ENCODE results near the gene AK8. TPM values are rescaled to one million over a fixed set of nuclear protein-coding genes. Genes with fewer than 3 reads are reported as not detected.
"Not testable (repeated sequence)": the region's sequence is repeated elsewhere in the genome, so short reads cannot be mapped to it uniquely, and the experiment has no call there.

The AK8 gene
- total RNA-seq, 1 donor from 2014 or later, result 0.13 TPM

DNA sequence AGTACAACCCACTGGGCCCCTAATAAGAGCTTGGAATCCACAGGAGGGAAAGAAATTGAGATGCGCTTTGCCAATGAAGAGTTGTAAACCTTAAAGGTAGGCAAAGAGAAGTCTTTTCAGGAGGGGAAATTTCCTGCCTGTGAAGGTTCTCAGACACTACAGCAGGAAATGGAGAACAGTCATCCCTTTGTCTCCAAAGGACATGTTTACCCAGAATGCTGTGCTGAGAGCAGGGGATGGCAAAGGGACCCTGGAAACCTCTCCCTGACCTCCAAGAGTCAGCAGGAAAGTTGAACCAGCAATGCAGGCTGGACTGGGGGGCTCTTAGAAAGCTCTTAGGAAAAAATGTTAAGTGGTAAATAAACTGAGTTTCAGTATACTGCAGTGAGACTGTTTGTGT lies 103.2 kb downstream of the AK8 start:
- DNase-seq (ENCODE audit: low read depth), result no peak

DNA sequence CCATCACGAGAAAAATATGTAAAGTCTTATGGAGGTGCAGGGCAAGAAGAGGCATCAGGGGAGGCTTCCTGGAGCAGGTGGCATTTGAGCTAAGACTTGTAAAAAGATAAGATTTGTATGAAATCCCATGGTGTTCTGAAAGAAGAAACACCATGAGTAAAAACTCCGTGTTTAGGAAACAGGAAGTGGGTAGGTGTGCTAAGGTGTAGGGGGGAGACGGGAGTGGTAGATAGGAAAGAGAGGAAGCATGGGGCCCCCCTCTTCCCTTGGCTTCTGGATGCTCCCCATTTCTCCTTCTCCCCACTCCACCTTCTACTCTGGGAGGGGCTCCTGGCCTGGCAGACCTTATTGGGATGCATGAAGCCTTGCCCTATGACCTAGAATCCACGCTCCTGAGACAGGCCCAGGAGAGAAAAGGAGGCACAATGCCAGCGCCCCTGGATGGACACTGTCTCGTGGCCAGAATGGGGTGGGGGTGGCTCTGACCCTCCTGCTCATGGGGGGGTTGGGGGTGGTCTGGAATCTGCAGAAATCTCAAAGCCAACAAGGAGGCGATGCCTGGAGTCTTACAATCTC lies 104.2 kb downstream of the AK8 start:
- no peak for DNase-seq (ENCODE audit: low read depth)

DNA sequence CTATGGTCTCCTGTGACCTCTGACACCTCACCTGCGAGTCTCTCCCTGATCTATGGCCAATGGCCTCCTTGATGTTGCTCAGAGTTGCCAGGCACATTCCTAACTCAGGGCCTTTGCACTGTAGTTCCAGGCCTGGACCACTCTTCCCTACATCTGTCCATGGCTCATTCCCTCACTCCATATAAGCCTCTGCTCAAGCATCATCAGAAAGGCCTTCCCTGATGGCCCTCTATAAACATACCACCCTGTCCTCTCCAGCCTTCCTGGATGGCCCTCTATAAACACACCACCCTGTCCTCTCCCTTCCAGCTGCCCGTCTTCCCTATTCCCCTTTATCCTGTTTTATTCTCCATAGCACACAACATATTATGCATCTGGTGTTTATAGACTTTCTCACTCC lies 105.0 kb downstream of the AK8 start:
- DNase-seq (ENCODE audit: low read depth), result no peak

DNA sequence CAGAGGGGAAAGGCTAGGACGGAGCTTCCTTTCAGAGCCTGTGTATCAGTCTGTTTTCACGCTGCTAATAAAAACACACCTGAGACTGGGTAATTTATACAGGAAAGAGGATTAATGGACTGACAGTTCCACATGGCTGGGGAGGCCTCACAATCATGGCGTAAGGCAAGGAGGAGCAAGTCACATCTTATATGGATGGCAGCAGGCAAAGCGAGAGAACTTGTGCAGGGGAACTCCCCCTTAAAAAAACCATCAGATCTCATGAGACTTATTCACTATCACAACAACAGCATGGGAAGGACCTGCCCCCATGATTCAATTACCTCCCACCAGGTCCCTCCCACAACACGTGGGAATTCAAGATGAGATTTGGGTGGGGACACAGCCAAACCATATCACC lies 106.3 kb downstream of the AK8 start:
- not testable (repeated sequence) for DNase-seq (ENCODE audit: low read depth)

DNA sequence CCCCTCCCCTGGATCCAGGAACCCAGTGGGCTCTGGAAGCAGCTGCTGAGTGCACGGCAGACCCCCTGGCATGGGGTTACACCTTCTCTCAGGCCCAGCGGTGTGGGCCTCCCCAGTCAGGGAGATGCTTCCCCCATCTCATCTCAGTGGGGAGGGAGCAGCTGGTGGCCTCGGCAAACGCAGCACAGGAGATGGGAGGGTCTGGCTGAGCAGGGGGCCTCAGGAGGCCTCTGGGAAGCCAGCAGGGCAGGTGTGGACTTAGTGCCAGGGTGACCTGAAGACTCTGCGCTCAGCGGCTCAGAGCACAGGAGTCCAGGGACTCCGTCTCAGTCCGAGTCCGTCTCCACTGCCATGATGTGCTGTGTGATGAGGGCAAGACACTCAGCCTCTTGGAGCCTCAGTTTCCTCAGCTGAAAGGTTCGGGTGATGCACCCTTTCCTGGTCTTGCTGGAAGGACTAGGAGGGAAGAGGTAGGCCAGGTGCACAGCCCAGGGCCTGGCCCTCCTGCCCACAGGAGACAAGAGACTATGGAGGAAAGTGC lies 107.2 kb downstream of the AK8 start:
- DNase-seq (ENCODE audit: low read depth), result no peak

DNA sequence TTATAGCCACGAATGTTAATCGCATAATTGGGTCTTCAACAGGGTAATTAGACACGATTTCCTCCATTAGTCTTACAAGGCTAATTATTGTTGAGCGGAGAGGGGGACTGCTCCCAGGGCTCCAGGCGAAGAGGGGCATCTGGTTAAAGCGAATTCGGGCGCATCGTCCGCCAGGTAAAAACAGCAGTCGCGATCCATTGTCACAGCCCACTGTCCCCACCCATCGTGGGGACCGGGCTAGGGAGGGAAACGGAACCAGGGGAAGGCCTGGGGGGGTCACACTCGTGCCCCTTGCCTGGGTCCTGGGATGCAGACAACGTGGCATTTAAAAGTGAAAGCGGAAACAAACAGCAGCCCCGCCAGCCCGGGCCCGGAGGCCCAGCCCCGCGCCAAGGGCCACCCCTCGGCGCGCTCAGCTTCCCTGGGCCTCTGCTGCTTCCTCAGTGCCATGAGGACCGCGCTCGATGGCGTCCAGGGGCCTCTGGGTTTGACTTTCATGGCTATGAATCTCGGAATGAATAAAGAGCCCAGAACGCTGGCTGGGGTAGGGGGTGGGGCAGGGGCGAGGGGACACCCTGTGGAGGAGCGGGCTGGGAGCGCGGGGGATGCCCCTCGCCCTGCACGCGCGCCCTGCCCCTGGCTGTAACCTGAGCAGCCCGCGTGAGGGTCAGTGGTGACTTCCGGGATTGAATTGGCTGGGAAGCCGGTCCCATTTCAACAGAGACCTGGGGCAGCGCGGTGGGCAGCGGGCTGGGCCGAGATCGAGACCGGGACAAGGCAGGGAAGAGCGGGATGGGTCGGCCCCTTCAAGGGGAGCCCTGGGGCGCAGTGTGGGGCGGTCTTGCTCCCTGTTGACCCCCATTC lies 107.9 kb downstream of the AK8 start:
- DNase-seq (ENCODE audit: low read depth), result peak; percentile 41

DNA sequence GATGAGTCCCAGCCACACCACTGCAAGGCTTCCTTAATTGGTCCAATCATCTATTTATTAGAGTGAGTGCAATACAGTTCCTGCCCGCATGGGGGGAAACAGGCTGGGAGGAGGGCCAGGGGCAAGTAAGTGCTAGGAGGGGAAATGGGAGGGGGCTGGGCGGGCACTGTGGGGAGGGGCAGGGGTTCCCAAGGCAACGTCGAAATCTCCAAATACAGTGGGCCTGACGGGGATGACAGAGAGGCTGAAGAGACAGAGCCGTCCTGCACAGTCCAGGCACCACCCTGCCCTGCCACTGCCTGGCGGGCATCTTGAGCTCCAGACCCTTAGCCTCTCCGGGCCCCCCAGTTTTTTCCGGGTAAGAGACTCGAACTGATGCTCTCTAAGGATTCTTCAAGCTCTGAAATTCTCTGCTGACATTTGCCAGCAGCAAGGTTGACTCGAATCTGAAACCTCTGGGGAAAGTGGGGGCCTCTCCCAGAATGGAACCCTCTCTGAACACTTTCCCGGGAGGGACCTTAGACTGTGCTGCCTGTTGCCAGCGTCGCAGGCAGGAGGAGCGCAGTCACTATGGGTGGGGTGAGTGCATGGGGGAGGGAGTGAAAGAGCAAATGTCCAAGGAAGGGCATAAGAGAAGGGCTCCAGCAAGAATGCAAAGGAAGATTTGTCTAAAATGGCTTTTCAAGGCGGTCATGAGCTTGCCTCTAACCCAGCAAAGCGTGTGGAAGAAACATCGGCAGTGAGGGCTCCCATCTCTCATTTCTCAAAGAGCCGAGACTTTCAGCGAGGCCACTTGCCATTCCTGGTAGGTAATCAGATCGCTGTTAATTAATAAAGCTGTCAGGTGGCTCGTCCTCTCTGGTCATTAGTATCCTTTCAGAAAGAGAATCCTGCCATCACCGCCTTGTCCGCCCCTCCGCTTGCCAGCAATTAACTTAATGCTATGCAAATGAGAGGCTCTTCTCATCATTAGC lies 108.9 kb downstream of the AK8 start:
- DNase-seq (ENCODE audit: low read depth), result peak; percentile 42

DNA sequence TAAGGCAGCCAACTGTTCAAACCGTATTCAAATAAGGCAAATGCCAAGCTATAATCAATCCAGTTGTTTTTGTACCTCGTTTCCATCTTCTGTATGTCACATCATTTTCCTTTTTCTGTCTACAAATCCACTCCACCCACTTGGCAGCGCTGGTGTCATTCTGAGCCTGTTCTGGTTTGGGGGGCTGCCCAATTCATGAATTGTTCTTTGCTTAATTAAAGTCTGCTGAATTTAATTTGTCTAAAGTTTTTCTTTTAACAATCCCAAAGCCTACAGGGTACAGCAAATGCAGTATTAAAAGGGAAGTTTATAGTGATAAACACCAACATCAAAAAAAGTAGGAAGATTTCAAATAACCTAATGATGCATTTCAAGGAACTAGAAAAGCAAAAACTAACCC lies 114.5 kb downstream of the AK8 start:
- DNase-seq (ENCODE audit: low read depth), result no peak

DNA sequence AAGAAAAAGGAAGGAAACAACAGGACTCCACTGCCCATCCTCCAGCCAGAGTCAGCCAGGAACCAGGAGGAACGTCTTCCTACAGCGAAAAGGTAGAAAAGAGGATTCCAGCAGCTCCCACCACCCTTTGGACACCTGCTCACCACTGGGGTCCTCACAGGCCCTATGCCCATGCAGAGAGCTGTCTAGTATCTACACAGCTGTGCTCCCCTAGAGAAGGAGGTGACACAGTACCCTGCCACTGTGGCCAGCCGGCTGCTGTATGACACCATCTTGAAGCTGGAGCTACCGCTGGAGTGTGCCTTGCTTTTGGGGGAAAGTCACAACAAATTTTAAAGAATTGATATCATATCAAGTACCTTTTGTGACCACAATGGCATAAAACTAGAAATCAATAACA lies 115.2 kb downstream of the AK8 start:
- no peak for DNase-seq (ENCODE audit: low read depth)

DNA sequence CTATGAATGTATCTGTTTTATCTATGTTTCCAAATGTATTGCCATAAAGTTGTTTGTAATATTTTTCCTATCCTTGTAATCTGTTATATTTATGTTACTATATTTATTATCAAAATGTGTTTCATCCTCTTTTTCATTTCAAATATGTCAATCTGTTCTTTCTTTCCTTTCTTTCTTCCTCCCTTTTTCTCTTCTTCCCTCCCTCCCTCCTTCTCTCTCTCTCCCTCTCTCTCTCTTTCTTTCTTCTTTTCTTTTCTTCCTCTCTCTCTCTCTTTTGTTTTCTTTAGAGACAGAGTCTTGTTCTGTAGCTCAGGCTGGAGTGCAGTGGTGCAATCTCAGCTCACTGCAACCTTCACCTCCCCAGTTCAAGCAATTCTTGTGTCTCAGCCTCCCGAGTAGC lies 116.5 kb downstream of the AK8 start:
- no peak for DNase-seq (ENCODE audit: low read depth)

DNA sequence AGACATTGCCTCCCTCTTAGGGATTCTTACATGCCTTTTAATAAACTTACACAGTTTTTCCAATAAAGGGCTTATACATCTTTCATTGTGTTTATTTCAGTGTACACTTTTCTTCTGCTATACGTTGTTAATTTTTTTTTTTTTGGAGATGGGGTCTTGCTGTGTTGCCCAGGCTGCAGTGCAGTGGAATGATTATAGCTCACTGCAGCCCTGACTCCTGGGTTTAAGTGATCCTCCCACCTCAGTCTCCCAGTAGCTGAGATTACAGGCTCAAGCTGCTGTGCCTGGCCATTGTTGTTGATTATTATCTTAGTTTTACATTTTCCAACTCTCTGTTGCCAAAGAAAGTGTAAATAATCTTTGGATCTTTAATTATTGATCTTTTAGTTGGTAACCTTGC lies 118.0 kb downstream of the AK8 start:
- no peak for DNase-seq (ENCODE audit: low read depth)

DNA sequence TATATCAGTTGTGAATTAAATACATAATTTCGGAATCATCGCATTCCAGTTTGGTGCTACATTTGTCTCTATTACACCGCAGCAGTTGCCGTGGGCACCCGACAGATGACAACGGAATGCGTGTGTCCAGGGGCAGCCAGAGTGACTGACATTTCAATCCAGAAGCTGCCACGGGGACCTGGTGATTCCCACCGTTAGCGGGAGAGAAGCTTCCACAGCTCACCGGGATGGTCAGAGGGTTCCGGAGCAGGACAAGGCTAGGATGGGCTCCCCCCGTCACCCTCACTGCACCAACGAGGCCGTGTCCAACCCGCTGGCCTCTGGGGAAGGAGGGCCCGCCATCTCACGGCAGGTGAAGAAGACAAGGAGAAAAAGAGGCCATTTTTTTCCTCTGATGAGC lies 121.1 kb downstream of the AK8 start:
- no peak for DNase-seq (ENCODE audit: low read depth)

DNA sequence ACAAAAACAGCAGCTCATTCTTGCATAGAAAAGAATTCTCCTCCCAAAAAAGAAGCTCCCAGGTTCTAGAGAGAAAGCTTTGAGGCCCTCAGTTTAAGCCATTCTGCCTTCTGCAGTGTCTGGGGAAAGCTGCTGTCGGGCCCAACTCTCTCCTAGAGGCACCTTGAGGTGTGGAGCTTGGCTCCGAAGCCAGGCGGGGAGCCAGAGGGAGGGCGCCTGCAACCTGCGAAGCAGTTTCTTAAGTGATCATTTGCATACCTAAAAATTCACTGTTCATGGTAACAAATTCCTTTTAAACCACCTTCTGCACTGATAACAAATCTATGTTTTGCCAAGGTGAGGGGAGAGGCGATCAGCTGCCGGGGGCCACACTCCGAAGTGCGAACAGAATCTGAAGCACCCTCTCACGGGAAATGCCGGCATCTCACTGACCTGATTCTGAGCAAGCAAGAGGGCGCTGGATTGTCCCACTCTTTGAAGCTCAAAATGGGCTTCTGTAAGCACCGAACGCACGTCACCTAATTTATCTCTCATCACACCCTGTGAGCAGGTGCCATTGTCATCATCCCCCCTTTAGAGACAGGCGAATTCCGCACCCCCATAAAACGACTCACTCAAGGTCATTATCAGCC lies 121.8 kb downstream of the AK8 start:
- DNase-seq (ENCODE audit: low read depth), result no peak

DNA sequence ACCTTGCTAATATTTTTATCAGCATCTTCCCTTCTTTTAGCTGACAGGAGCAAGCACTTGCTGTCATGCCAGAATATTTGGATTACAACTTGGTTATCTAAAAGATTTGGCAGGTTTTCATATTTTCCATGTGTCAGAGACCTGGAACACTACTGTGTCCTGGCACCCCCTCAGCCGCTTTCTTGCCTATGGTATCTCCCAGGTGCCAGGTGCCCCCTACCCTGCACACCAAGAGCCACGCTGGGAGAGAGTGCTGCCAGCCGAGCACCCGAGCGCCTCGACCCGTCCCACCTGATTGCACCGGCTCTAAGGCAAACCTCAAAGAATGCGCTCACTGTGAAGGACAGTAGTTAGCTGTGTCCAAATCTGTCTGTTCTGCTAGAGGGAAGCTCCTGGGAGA lies 123.0 kb downstream of the AK8 start:
- DNase-seq (ENCODE audit: low read depth), result no peak

DNA sequence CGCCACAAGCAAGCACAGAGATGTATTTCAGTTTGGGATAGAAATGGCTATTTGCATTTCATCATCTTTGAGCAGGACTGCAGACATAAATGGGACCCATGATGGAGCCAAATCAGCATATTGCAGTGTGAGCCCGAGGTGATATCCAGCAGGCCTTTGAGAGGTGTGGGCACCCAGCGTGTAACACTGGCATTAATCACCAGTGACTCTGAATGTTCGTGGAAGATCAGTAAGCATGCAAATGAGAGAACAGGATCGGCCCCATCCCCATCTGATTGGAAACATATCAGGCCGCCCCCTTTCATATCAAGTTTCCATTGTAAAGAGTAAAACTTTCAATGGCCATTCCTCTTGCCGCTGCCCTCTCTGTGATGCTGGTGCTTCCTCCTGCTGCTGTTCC lies 123.8 kb downstream of the AK8 start:
- DNase-seq (ENCODE audit: low read depth), result no peak

DNA sequence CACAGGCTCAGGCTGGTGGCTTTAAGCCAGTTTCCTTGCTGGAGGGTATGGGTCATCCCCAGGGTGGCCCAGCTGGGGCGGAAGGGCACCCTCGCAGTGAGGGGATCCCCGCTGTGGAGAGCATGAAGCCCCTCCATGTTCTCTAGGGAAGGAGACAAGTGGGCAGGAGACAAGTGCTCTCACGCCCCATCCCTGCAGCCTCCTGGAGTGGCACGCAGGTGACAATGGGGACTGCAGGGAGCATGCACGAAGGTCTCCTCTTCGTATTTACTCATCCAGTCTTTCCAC lies 124.5 kb downstream of the AK8 start:
- DNase-seq (ENCODE audit: low read depth), result no peak

DNA sequence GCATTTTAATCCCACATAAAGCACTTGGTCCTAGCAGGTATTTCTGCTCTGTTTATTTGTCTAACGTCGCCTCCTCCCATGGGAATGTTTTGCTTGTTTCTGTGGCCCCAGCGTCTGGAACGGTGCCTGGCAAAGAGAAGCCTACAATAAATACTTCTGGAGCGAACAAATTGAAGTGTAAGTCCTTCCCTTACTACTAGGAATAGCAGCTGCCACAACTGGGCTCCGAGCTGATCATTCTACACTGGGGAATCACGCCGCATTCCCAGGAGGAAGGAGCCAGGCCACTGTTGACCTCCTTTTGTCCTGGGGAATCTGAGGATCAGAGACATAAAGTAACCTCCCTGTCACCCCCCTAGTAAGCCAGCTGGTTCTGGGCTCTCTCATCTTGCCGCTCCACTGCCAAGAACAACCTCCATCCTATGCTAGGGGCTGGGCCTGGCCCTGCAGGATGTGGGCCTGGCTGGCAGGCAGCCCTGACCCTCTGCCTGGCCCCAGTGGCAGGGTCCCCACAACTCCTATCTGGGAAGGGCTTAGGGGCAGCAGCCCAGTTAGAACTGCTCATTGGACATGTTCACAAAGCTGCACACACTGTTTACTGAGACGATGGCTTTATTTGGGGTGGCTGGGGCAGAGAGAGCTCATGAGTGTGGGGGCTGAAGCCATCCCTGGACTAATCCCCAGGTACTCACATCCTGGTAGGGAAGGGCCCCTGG lies 125.0 kb downstream of the AK8 start:
- peak; percentile 36 for DNase-seq (ENCODE audit: low read depth)

DNA sequence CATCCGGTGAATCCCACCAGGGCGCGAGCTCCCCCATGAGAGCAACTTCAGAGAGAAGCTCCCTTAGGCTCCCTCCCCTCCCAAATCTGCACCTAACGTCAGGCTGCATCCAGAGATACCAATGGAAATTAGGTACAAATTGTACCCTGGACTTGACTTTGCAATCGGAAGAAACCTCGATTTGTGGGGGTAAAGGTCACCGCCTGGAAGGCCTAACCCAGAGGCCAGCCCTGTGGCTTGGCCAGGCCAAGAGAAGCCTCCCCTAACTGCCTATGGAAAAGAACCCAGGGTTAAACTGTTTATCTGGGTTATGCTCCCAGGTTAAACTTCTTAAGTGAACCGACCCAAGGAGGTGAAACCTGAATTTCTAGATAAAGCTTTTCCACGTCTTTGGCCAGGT lies 127.4 kb downstream of the AK8 start:
- no peak for DNase-seq (ENCODE audit: low read depth)

DNA sequence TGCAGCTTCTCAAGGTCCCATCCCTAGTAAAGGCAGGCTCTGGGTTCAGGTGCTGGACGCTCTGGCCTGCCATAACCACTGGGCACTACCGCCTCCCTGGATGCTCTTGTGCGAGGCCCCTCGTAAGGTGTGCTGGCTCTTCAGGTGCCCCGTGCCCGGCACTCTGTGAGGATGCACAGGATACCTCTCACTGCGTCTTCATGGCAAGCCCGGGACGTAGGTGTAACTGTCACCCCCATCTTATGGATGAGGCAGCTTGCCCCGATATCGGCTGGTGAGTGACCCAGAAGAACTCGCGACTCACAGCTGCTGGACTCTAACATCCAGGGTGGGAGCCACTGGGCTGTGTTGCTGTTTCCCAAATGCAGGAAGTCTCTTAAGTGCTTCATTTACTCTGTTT lies 128.8 kb downstream of the AK8 start:
- DNase-seq (ENCODE audit: low read depth), result no peak

DNA sequence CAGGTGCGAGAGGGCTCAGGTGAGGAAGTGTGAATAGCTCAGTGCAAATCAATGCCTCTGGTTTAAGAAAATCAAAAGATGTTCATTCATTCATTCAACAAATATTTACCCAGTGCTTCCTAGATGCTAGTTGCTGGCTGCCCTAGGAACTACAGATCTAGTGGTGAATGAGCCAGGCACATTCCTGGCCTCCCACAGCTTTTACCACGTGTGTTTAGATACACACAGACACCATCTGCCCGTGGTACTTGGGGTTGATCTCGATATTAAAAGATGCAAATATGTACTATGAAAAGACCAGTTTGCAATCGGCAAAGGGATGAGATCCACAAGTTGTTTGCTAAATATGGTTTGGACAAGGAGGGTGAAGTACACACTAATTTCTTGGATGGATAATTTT lies 129.6 kb downstream of the AK8 start:
- DNase-seq (ENCODE audit: low read depth), result no peak

Measured in myocyte (in vitro differentiated cells).